Measurements from ENCODE around the gene RASA2.

Gene RASA2, protein sequence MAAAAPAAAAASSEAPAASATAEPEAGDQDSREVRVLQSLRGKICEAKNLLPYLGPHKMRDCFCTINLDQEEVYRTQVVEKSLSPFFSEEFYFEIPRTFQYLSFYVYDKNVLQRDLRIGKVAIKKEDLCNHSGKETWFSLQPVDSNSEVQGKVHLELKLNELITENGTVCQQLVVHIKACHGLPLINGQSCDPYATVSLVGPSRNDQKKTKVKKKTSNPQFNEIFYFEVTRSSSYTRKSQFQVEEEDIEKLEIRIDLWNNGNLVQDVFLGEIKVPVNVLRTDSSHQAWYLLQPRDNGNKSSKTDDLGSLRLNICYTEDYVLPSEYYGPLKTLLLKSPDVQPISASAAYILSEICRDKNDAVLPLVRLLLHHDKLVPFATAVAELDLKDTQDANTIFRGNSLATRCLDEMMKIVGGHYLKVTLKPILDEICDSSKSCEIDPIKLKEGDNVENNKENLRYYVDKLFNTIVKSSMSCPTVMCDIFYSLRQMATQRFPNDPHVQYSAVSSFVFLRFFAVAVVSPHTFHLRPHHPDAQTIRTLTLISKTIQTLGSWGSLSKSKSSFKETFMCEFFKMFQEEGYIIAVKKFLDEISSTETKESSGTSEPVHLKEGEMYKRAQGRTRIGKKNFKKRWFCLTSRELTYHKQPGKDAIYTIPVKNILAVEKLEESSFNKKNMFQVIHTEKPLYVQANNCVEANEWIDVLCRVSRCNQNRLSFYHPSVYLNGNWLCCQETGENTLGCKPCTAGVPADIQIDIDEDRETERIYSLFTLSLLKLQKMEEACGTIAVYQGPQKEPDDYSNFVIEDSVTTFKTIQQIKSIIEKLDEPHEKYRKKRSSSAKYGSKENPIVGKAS

GRCh38 chr3:141486746-141487520 lies at the start of gene RASA2:
Gene RASA2 (plus strand): TSS chr3:141487027. CDS start chr3:141487084, 57 bp downstream.
- H3K27ac Mint-ChIP-seq = peak within 1 kb of the TSS; percentile 95 to 98
- ATAC-seq = peak; percentile 74
- peaks cover 0 to 5% of the 10 kb centered on the region in 2 donors for H3K9me3 Mint-ChIP-seq
- H3K27me3 Mint-ChIP-seq = no peaks in the 10 kb centered on the region
- DNase-seq = peak; percentile 73 to 82
- peak within 1 kb of the TSS; percentile 85 to 92 for H3K4me3 Mint-ChIP-seq
- H3K4me1 Mint-ChIP-seq = peaks cover 59% of the 10 kb centered on the region

DNA sequence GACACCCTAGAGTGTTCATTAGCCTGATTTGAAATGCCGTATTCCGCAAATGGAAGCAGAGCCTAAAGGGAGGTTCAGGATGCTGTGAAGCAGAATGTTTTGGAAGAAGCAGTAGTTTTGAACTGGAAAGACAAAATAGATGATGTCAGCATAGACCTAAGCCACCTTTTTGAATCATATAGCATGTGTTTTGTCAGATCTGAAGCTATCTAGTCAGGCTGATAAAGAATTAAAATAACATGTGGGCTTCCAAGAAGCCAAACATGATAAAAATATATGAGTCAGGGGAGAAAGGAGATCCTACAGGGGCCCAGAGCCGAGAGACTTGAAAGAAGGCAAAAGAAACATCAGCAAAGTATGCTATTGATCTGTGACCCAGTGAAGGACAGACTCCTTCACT lies 47.2 kb upstream of the RASA2 start:
- no peak for ATAC-seq
- H3K27me3 Mint-ChIP-seq = no peaks in the 10 kb centered on the region
- DNase-seq = no peak
- H3K4me1 Mint-ChIP-seq = peaks cover 25% of the 10 kb centered on the region
- H3K27ac Mint-ChIP-seq = peak overlapping the region in 1 of 2 donors; percentile 21
- H3K4me3 Mint-ChIP-seq = no peak overlapping the region
- no peaks in the 10 kb centered on the region for H3K9me3 Mint-ChIP-seq

- H3K27me3 Mint-ChIP-seq = no peaks in the 10 kb centered on the region
- no peak overlapping the region for H3K4me3 Mint-ChIP-seq
- ATAC-seq (peak; percentile 28), DNase-seq (no peak)
- no peaks in the 10 kb centered on the region for H3K9me3 Mint-ChIP-seq
- H3K4me1 Mint-ChIP-seq = peaks cover 25% of the 10 kb centered on the region
- H3K27ac Mint-ChIP-seq = peak overlapping the region in 1 of 2 donors; percentile 61
These were observed 45.9 kb upstream of the RASA2 start for GRCh38 chr3:141440942-141441341.

GRCh38 chr3:141441381-141442364 lies 45.2 kb upstream of the RASA2 start:
- DNase-seq (peak; percentile 74 to 77), ATAC-seq (peak; percentile 99)
- H3K4me1 Mint-ChIP-seq = peaks cover 25% of the 10 kb centered on the region
- no peak overlapping the region for H3K4me3 Mint-ChIP-seq
- no peaks in the 10 kb centered on the region for H3K9me3 Mint-ChIP-seq
- H3K27me3 Mint-ChIP-seq = no peaks in the 10 kb centered on the region
- peak overlapping the region in 1 of 2 donors; percentile 61 for H3K27ac Mint-ChIP-seq

DNA sequence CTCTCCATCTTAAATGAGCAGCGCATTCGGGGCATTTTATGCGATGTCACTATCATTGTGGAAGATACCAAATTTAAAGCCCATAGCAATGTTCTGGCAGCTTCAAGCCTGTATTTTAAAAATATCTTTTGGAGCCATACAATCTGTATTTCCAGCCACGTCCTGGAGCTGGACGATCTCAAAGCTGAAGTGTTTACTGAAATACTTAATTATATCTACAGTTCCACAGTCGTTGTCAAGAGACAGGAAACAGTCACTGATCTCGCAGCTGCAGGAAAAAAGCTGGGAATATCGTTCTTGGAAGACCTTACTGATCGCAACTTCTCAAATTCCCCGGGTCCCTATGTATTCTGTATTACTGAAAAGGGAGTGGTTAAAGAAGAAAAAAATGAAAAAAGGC lies 44.4 kb upstream of the RASA2 start:
- Mint-ChIP-seq H3K9me3 (no peaks in the 10 kb centered on the region), H3K27ac (no peak overlapping the region), H3K27me3 (no peaks in the 10 kb centered on the region), H3K4me3 (no peak overlapping the region), H3K4me1 (peaks cover 25% of the 10 kb centered on the region)
- ATAC-seq = no peak
- DNase-seq = no peak

DNA sequence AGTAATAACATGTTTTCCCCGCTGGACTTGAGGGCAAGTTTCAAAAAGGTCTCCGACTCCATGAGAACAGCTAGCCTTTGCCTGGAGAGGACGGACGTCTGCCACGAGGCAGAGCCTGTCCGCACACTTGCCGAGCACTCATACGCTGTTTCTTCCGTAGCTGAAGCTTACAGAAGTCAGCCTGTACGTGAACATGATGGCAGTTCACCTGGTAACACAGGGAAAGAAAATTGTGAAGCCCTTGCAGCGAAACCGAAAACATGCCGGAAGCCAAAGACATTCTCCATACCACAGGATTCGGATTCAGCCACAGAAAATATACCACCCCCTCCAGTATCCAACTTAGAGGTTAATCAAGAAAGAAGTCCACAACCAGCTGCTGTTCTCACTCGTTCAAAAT lies 43.9 kb upstream of the RASA2 start:
- Mint-ChIP-seq H3K4me3 (no peak overlapping the region), H3K4me1 (peaks cover 25% of the 10 kb centered on the region), H3K9me3 (no peaks in the 10 kb centered on the region), H3K27me3 (no peaks in the 10 kb centered on the region), H3K27ac (no peak overlapping the region)
- DNase-seq = no peak
- no peak for ATAC-seq

- H3K4me3 Mint-ChIP-seq = no peak overlapping the region
- peaks cover 25% of the 10 kb centered on the region for H3K4me1 Mint-ChIP-seq
- H3K27ac Mint-ChIP-seq = no peak overlapping the region
- DNase-seq = no peak
- no peak for ATAC-seq
- H3K27me3 Mint-ChIP-seq = no peaks in the 10 kb centered on the region
- no peaks in the 10 kb centered on the region for H3K9me3 Mint-ChIP-seq
These were observed 42.1 kb upstream of the RASA2 start for GRCh38 chr3:141444586-141445285.

GRCh38 chr3:141445990-141446389 lies 40.8 kb upstream of the RASA2 start:
- H3K27me3 Mint-ChIP-seq = no peaks in the 10 kb centered on the region
- no peaks in the 10 kb centered on the region for H3K9me3 Mint-ChIP-seq
- peaks cover 15% of the 10 kb centered on the region for H3K4me1 Mint-ChIP-seq
- no peak overlapping the region for H3K4me3 Mint-ChIP-seq
- no peak for DNase-seq
- no peak for ATAC-seq
- no peak overlapping the region for H3K27ac Mint-ChIP-seq

DNA sequence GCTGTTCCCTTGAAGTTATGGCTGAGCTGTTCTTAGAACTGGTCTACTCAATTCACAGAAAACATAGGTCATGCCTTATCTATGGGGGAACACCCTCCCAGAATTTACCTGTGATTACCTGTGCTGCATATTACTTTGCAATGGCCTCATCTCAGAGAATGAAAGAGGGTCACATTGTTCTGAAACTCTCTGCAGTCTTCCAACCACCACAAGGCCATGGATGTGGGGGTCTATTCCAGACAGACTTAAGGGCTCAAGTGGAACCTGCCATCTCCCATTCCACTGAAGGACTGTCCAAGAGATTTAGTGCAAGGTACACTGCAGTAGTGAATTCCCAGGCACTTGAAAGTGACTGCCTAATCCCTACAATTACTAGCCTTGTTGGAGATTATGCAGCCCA lies 40.1 kb upstream of the RASA2 start:
- Mint-ChIP-seq H3K27me3 (no peaks in the 10 kb centered on the region), H3K9me3 (no peaks in the 10 kb centered on the region), H3K27ac (peak overlapping the region in 1 of 2 donors; percentile 16), H3K4me3 (no peak overlapping the region), H3K4me1 (peaks cover 8% of the 10 kb centered on the region)
- ATAC-seq (no peak), DNase-seq (no peak)

- no peak overlapping the region for H3K27ac Mint-ChIP-seq
- ATAC-seq (no peak), DNase-seq (no peak)
- H3K4me3 Mint-ChIP-seq = no peak overlapping the region
- no peaks in the 10 kb centered on the region for H3K9me3 Mint-ChIP-seq
- no peaks in the 10 kb centered on the region for H3K27me3 Mint-ChIP-seq
- peaks cover 7% of the 10 kb centered on the region for H3K4me1 Mint-ChIP-seq
These were observed 39.4 kb upstream of the RASA2 start for GRCh38 chr3:141447383-141447782.

DNA sequence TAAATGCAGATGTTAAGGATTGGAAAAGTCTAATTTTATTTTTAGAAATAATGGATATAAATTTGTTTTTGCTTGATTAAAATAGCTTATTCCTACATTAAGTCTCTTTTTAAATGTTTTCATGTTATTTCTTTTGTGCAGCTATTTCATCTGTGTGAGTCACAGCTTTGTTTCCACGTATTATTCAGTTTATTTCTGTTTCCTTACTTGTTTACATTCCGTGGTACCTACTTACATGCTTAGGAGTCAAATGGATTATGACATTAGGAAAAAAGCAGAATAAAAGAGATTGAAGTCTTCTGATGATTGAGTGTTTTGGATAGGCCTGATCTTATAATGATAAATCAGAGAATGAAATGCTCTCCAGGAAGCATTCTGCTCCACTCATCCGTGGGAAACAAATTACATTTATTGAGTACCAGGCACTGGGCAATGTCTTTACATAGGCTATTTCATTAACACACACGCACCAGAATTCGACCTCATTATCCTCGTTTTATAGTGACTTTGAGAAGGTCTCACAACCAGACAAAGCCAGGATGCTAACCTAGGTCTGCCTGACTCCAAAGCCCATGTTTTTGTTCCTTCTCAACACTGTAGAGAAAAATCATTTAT lies 38.1 kb upstream of the RASA2 start:
- H3K4me3 Mint-ChIP-seq = no peak overlapping the region
- H3K9me3 Mint-ChIP-seq = no peaks in the 10 kb centered on the region
- peaks cover 7% of the 10 kb centered on the region for H3K4me1 Mint-ChIP-seq
- no peaks in the 10 kb centered on the region for H3K27me3 Mint-ChIP-seq
- DNase-seq (no peak), ATAC-seq (no peak)
- no peak overlapping the region for H3K27ac Mint-ChIP-seq

- Mint-ChIP-seq H3K9me3 (no peaks in the 10 kb centered on the region), H3K4me3 (no peak overlapping the region), H3K27me3 (no peaks in the 10 kb centered on the region), H3K27ac (no peak overlapping the region), H3K4me1 (peaks cover 10% of the 10 kb centered on the region)
- DNase-seq = no peak
- no peak for ATAC-seq
These were observed 37.4 kb upstream of the RASA2 start for GRCh38 chr3:141449424-141449823.

- H3K9me3 Mint-ChIP-seq = no peaks in the 10 kb centered on the region
These were observed 36.0 kb upstream of the RASA2 start for GRCh38 chr3:141450727-141451375.

More at GRCh38 chr3:141450727-141451375, 36.0 kb upstream of the RASA2 start:
- peak overlapping the region in 1 of 2 donors; percentile 54 for H3K27ac Mint-ChIP-seq
- no peaks in the 10 kb centered on the region for H3K27me3 Mint-ChIP-seq
- H3K4me1 Mint-ChIP-seq = peaks cover 19% of the 10 kb centered on the region
- DNase-seq = no peak
- no peak for ATAC-seq
- no peak overlapping the region for H3K4me3 Mint-ChIP-seq
